Inflammatory macrophage treated with lipopolysaccharide for 1 hour (primary cell): ENCODE measurements around the gene ZBTB48.
A peak's percentile ranks its signal among the peaks of the same experiment; 100 is the strongest.

ENCODE experiments used
- DNase-seq, 2 donors: peaks; one replicate each; pipeline ENCODE4 v3.0.0-alpha.2; 2020 to 2022

The ZBTB48 gene

GRCh38 chr1:6614019-6614928, 34.5 kb downstream of the ZBTB48 start:
- DNase-seq: peak in 1 of 2 donors; percentile 6

- no peak for DNase-seq
Measured at GRCh38 chr1:6614929-6615785, 35.4 kb downstream of the ZBTB48 start.

DNA sequence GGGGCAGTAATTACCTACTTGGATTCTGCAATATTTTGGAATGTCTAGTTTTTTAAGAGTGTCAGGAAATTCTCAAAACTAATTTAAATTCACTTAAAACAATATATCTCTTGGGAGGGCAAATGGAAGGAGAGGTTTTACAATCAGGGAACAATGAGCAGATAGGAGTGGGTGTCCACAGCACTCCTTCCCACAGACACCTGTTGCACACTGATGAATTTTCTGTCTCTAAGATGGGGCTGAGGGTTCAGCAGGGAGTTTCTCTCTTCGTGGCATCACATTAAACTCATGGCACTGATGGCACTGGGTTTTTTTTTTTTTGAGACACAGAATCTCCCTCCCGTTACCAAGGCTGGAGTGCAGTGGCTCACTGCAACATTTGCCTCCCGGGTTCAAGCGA, 39.3 kb downstream of the ZBTB48 start:
- no peak for DNase-seq

GRCh38 chr1:6621429-6622391, 41.9 kb downstream of the ZBTB48 start:
- DNase-seq: no peak

DNA sequence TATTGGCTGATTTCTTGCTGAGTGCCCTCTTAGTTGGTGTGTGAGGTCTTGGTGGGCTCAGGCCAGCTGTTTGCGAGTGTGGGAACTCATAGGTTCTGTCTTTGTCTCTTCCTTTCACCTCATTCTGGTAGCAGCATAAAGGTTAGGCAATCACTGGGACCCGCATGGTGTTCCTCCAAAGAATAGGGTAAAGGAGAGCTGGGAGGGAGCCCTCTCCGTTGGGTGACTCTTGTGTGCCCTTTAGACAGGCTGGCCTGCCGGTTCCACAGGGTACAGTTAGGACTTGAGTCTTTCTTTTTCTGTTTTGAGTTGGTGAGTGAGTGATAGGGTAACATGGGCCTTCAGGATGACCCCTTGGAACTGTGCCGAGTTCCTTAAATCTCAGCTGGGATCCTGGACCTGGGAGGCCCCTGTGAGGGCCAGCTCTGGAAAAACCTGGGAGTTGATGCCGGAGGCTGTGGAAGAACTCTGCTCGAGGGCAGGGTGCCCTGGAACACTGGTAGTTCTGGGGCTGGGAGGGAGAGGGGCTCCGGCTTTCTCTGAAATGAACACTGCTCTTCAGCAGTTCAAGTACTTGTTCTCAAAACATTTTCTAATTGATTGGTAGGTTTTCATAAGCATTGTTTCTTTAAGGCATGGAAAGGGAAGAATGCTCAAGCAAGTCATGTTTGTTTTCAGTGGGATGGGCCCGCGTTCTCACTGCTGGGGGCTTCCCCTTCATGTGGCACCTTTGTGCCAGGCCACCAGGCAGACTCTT, 42.8 kb downstream of the ZBTB48 start:
- no peak for DNase-seq

- no peak for DNase-seq
Measured at GRCh38 chr1:6623269-6623965, 43.6 kb downstream of the ZBTB48 start.

GRCh38 chr1:6624710-6625583, 45.2 kb downstream of the ZBTB48 start, which contains the start of gene THAP3:
THAP3 (plus strand) TSS chr1:6624868; CDS start chr1:6625219, 351 bp downstream.
- peak; percentile 68 to 88 for DNase-seq

DNA sequence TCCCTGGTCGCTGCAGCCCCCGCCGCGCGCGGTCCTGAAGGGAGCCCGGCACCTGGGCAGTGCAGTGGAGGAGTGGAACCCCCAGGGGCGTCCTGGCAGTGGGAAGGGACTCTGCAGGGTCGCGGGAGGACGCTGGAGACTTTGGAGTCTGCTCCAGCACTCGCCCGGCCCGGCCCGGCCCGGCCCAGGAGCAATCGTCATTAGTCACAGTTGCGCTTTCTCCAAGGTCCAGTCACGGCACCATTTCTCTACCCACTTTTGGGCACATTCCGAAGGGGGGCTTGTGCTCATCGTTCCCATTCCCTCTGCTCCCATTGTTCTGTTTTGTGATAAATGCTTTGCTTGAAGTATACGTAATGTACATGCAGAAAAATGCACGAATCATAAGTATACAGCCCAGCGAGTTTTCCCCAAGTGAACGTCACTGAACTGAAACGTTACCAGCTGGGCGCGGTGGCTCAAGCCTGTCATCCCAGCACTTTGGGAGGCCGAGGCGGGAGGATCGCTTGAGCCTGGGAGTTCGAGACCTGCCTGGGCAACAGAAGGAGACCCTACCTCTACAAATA, 45.9 kb downstream of the ZBTB48 start:
- peak in 1 of 2 donors; percentile 12 for DNase-seq

- DNase-seq: no peak
Measured at GRCh38 chr1:6627031-6627430, 47.2 kb downstream of the ZBTB48 start.

DNA sequence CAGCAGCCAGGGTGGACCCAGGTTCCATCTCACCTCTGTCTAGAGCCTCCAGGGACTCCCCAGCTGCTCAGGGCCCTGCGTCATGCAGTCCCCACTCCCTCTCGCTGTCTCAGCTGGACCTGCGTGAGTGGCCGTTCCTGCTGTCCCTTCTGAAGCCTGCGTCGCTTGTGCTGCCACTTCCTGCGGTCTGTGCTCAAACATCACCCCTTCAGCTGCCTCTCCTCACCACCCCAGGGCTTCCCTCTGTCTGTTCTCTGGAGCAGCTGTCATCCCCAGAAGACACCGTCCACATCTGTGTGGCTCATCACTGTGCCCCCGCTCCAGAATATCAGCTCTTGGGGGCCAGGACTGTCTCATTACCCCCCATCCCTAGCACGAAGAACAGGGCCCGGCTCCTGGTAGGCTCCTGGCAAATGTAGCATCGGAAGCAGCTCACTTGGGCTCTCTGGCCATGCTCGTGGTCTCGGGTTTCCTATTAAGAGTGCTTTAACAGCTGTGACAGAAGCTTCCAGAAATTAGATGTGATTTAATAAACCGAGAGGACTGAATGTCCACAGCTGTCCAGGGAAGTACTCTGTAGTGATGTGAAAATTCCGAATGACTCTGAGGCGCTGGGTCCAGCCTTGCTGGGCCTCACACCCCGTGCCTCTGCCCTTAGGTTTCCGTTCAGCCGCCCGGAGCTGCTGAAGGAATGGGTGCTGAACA, 48.2 kb downstream of the ZBTB48 start:
- no peak for DNase-seq

GRCh38 chr1:6628971-6629479, 49.2 kb downstream of the ZBTB48 start:
- no peak for DNase-seq

- DNase-seq: no peak
Measured at GRCh38 chr1:6630027-6630426, 50.2 kb downstream of the ZBTB48 start.

DNA sequence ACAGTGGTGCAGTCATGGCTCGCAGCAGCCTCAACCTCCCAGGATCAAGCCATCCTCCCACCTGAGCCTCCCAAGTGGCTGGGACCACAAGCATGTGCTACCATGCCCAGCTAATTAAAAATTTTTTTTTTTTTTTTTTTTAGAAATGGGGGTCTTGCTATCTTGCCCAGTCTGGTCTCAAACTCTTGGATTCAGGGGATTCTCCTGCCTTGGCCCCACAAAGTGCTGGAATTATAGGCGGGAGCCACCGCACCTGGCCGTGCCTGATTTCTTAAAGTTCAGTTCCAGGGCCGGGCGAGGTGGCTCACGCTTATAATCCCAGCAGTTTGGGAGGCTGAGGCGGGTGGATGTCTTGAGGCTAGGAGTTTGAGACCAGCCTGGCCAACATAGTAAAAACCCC, 51.3 kb downstream of the ZBTB48 start:
- no peak for DNase-seq

DNA sequence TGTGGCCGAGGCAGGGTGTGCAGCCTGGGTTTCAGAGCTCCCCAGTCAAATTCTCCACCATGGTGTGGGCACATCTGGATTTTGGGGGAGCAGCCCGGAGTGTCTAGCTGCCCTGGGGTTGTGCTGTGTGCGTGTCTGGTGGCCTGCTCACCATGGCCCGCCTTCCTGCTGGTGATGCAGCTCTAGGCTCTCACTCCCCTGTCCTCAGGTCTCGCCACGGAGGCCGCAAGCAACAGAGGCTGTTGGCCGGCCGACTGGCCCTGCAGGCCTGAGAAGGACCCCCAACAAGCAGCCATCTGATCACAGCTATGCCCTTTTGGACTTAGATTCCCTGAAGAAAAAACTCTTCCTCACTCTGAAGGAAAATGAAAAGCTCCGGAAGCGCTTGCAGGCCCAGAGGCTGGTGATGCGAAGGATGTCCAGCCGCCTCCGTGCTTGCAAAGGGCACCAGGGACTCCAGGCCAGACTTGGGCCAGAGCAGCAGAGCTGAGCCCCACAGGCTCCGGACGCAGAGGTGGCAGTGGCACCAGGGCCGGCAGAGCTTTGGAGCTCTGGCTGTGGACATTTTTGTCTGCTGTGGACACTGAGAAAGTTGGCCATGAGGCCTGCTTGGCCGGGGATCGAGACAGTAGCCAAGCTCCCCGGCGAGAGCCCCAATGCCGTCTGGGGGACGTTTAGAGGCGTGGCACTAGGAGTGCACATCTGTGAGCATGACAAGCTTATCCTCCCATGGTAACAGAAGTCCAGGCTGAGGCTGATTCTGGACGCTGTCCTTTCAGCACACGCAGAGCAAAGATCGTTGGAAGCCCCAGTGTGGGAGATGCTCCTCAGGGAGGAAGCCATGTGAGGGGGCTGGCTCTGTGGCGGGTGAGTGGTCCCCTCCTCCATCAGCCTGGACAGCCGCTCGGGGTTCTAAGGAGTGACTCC, 53.1 kb downstream of the ZBTB48 start:
- DNase-seq: no peak

GRCh38 chr1:6634371-6635052, 54.7 kb downstream of the ZBTB48 start:
- DNase-seq: peak in 1 of 2 donors; percentile 25

DNA sequence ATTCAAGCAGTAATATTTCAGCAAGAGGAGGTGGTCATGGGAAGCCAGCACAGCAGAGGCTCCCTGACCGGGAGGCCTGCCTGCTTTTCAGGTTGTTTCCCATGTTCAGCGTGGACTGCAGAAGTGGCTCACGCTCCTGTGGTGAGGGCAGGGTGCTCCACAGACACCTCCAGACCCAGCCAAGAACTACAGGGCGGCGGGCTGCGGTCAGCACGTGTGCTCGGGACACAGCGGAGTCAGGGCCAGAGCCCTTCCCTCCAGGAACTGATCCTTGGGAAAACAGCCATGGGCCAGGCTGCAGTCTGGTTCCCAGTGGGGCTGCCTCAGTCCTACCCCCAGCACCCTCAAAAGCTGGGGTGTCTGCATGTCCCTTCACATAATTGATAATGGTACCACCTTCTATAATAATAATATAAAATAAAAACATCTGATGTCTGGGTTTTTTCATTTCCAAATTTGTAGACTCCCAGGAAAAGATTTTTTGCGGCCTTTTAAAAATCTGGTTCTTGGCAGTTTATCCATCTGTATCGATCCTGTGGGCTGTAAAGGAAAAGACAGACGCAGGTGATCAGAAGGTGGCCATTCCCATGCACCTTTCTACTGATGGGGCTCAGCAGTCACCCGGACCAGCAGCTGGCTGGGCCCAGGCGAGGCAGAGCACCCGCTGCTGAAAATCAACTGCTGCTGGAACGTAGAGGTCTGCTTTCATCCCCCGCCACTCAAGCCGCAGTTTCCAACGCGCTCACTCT, 55.5 kb downstream of the ZBTB48 start:
- no peak for DNase-seq
